Thyroid gland (tissue), 4 donors: Measurements from ENCODE around the gene FGD5. TPM values are rescaled to one million over a fixed set of nuclear protein-coding genes. Genes with fewer than 3 reads are reported as not detected.

Experiments used
- DNase-seq, 2 donors: peaks; one replicate each; pipeline ENCODE4 v3.0.0-alpha.2; 2019
- H3K27ac ChIP-seq, 3 donors: fragments of 200-600 bp; sonication (generic); 1 replicate in 2 of 3; 2 replicates in 1 of 3; pipeline ENCODE4 v1.5.1; 2016 to 2019; ENCODE audit warnings: mild to moderate bottlenecking in 1 of 3, moderate library complexity in 1 of 3
- H3K27me3 ChIP-seq: fragments of 200-600 bp; sonication (generic); one replicate; pipeline ENCODE4 v1.5.1; 2019
- H3K36me3 ChIP-seq, 2 donors: fragments of 200-600 bp; sonication (generic); one replicate each; pipeline ENCODE4 v1.5.1; 2016 to 2019
- H3K4me1 ChIP-seq, 2 donors: fragments of 200-600 bp; sonication (generic); one replicate each; pipeline ENCODE4 v1.5.1; 2017 to 2019
- H3K4me3 ChIP-seq, 3 donors: fragments of 200-600 bp; sonication (generic); replicated peaks in 1 of 3; 1 replicate in 2 of 3; 2 replicates in 1 of 3; pipeline ENCODE4 v1.5.1; 2016; ENCODE audit warnings: mild to moderate bottlenecking in 1 of 3
- H3K9me3 ChIP-seq: fragments of 200-600 bp; sonication (generic); one replicate; pipeline ENCODE4 v1.5.1; 2017
- POLR2A ChIP-seq, 2 donors: fragments of 450-650 bp; IDR thresholded peaks; one replicate each; pipeline ENCODE4 v1.6.1; 2017; ENCODE audit warnings: antibody characterized with exemption in 2 of 2, mild to moderate bottlenecking in 2 of 2, moderate library complexity in 1 of 2
- WGBS, 2 donors: methylation state at CpG; one replicate each; pipeline ENCODE4 v1.1.5; 2017; 5-methylcytosine and 5-hydroxymethylcytosine counted together
- intact Hi-C: fragments of 100-400 bp; cut with DNase I; formaldehyde crosslinking; loops from one replicate; pipeline ENCODE4 v1.15.1; 2023
- total RNA-seq, 4 donors: library from RNA; depleted of rRNA; stranded (reverse); fragments of >200 nt; gene quantifications; one replicate each; pipeline ENCODE4 v1.2.3, GENCODE V29; 2016
- TF ChIP-seq, protein P1 (sequence below), 6 experiments: fragments of 200-600 bp in 3 of 6; fragments of 450-650 bp in 3 of 6; sonication (generic) in 3 of 6; IDR thresholded peaks; one replicate each; pipeline ENCODE4 v1.5.1; 2016 to 2019; ENCODE audit warnings: antibody characterized with exemption in 6 of 6, mild to moderate bottlenecking in 2 of 6, inconsistent platforms in 1 of 6, moderate library complexity in 1 of 6

Gene FGD5
- total RNA-seq, 4 donors from 2014 or later: 13.0 to 29.3 (median 17.4) TPM

DNA sequence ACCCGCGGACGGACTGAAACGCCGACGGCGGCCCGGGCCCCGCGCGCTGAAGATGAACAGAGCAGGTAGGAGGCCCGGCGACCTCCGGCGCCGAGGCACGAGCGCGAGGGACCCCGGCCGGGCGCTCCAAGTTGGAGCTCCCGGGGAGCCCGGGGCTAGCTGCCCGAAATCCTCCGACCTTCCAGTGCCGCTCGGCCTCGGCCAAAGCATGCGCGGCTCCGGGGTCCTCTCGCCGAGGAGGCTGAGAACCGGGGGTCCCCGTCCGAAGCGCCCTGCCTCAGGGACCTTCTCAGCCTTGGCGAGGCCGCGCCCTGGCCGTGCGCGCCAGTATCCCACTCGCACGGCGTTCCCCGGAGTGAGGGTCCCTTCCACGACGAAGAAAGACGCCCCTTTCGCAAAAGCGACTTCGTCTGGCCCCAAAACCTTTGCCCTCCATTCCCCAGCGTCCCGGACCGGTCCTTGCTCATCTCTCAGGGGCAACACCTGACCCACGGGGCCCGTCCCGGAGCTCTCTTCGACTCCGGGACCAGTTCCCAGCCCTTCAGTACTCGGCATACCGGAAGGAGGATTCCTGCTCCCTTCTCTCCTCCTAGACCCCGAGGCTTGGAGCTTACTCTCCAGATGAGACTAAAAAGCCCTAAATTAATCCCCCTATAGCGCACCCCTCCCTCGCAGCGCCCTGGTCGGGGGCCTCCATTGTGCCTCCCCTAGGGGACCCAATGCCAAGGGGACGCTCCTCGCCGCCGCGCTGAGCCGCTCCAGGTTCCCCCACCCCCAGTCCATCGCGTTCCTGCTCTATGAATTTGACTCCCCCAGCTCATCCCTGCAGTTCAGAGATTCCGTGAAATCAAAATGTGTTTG, 7.7 kb upstream of the FGD5 start:
- DNase-seq: no peak
- TF ChIP-seq, protein P1, sequence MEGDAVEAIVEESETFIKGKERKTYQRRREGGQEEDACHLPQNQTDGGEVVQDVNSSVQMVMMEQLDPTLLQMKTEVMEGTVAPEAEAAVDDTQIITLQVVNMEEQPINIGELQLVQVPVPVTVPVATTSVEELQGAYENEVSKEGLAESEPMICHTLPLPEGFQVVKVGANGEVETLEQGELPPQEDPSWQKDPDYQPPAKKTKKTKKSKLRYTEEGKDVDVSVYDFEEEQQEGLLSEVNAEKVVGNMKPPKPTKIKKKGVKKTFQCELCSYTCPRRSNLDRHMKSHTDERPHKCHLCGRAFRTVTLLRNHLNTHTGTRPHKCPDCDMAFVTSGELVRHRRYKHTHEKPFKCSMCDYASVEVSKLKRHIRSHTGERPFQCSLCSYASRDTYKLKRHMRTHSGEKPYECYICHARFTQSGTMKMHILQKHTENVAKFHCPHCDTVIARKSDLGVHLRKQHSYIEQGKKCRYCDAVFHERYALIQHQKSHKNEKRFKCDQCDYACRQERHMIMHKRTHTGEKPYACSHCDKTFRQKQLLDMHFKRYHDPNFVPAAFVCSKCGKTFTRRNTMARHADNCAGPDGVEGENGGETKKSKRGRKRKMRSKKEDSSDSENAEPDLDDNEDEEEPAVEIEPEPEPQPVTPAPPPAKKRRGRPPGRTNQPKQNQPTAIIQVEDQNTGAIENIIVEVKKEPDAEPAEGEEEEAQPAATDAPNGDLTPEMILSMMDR (IDR thresholded peaks at IDR 0.05): no peak
- no peak for TF ChIP-seq POLR2A (IDR thresholded peaks at IDR 0.05)
- Histone ChIP-seq H3K9me3 (no peaks in the 10 kb centered on the region), H3K27me3 (peaks cover 4% of the 10 kb centered on the region), H3K36me3 (no peaks in the 10 kb centered on the region), H3K27ac (peak overlapping the region; percentile 59 to 79 (median 74)), H3K4me1 (peaks cover 0 to 3% of the 10 kb centered on the region in 2 donors), H3K4me3 (peak overlapping the region in 2 of 3 donors; percentile 16 to 35)
- WGBS, 2 donors: 1% methylated on average over 25 to 34 of the region's 78 CpGs
- intact Hi-C loops: no loop called here

DNA sequence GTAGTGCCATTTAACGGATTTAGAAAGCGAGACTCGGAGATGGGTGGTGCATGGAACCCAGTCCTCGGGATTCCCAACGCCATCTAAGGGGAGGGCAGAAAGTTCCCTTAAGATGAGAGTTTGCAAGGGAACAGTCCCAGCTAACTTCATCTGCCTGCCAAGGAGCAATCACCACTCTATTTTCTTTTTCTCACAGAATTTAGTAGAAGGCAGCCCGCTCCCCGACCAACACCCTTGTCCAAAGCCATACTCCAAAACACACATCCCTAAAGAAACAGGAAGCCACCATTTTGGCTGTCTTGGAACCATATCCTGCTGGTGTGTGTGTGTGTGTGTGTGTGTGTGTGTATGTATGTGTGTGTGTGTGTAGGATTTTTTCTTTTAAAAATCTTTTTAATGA, 7.1 kb upstream of the FGD5 start:
- WGBS, 2 donors: 27 to 30% methylated on average over 7 of the region's 7 CpGs
- Histone ChIP-seq H3K27ac (peak overlapping the region in 2 of 3 donors; percentile 74 to 79), H3K4me3 (peak overlapping the region in 1 of 3 donors; percentile 35), H3K27me3 (peaks cover 4% of the 10 kb centered on the region), H3K36me3 (no peaks in the 10 kb centered on the region), H3K9me3 (no peaks in the 10 kb centered on the region), H3K4me1 (peaks cover 0 to 3% of the 10 kb centered on the region in 2 donors)
- no peak for TF ChIP-seq POLR2A (IDR thresholded peaks at IDR 0.05)
- TF ChIP-seq, protein P1 (IDR thresholded peaks at IDR 0.05): no peak
- DNase-seq: no peak
- intact Hi-C loops: no loop called here

DNA sequence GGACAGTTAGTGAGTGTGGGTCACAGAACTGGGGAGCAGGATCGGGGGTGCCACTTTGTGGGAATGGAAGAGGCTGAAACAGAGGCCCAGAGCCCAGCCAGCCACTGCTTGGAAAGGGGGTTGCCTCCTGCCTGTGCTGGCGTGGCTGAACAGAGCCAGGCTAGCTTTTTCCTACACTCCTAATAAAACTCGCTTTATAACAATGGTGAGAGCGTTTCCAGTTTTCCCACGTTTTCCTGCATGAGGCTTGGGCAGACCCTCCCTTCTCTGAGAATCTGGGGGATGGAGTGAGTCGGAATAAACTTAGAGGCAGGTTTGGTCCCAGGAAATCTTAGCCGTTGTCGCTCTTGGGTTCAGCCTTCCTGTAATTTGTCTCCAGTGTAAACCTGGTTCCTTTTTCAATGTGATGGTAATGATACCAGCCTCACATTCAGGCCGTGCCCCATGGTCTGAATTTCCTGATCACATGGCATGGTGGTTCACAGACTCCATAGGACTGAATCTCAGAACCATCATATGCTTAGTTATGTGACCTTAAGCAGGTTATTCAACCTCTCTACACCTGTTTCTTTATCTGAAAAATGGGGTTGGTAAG, 6.5 kb upstream of the FGD5 start:
- H3K27me3 ChIP-seq: peaks cover 4% of the 10 kb centered on the region
- no peaks in the 10 kb centered on the region for H3K36me3 ChIP-seq
- H3K4me1 ChIP-seq: no peaks in the 10 kb centered on the region
- DNase-seq: no peak
- no peaks in the 10 kb centered on the region for H3K9me3 ChIP-seq
- TF ChIP-seq, protein P1 (IDR thresholded peaks at IDR 0.05): no peak
- TF ChIP-seq POLR2A (IDR thresholded peaks at IDR 0.05): no peak
- H3K4me3 ChIP-seq: peak overlapping the region in 1 of 3 donors; percentile 35
- WGBS, 2 donors: 62 to 72% methylated on average over 9 of the region's 9 CpGs
- peak overlapping the region in 1 of 3 donors; percentile 38 for H3K27ac ChIP-seq
- intact Hi-C loops: no loop called here

DNA sequence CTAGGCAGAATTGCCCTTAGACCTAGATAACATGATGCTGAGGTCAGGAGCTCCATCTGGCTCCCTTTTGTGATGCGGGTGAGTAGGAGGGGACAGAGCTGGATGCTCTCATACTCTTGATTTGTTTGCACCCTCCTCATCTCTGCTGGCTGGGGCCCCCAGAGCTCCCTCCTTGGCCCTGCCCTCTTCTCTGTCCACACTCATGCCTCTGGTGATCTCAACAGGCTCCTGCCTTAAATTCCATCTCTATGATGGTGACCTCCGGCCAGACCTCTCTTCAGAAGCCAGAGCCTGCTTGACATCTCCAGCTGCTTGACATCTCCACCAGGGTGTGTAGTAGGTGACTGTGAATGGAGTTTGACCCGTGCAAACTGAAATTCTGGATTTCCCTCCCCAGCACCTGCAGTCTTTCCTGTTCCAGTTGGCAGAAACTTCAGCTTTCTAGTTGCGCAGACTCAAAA, 4.3 kb upstream of the FGD5 start:
- H3K36me3 ChIP-seq: no peaks in the 10 kb centered on the region
- H3K4me1 ChIP-seq: no peaks in the 10 kb centered on the region
- intact Hi-C loops: no loop called here
- DNase-seq: no peak
- no peak for TF ChIP-seq POLR2A (IDR thresholded peaks at IDR 0.05)
- TF ChIP-seq, protein P1 (IDR thresholded peaks at IDR 0.05): no peak
- H3K9me3 ChIP-seq: no peaks in the 10 kb centered on the region
- no peak overlapping the region for H3K4me3 ChIP-seq
- 53 to 65% methylated on average over 4 of the region's 4 CpGs for WGBS, 2 donors
- no peak overlapping the region for H3K27ac ChIP-seq
- peaks cover 4% of the 10 kb centered on the region for H3K27me3 ChIP-seq

DNA sequence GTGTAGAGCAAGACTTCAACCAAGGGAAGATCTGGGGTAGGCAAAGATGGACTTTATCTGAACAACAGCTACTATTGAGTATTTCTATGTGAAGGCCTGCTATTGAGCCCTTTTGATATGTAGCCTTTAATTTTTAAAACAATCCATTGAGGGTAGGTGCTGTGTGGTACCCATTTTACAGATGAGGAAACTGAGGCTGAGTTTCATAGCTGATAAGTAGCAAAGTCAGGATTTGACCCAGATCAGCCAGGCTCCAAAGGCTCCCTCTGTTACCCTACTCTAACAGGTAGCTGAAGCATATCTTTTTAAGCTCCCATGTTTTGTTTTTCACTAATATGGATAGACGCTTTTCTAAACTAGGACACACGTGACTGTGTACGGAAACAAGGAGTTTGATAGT, 2.4 kb upstream of the FGD5 start:
- 81 to 87% methylated on average over 3 of the region's 3 CpGs for WGBS, 2 donors
- H3K4me1 ChIP-seq: no peaks in the 10 kb centered on the region
- H3K9me3 ChIP-seq: no peaks in the 10 kb centered on the region
- H3K4me3 ChIP-seq: no peak overlapping the region
- H3K36me3 ChIP-seq: no peaks in the 10 kb centered on the region
- no peak overlapping the region for H3K27ac ChIP-seq
- no peak for DNase-seq
- no peak for TF ChIP-seq POLR2A (IDR thresholded peaks at IDR 0.05)
- TF ChIP-seq, protein P1 (IDR thresholded peaks at IDR 0.05): no peak
- H3K27me3 ChIP-seq: peaks cover 4% of the 10 kb centered on the region
- intact Hi-C loops: no loop called here
